Muscle of leg (tissue), 11 donors: Measurements from ENCODE around the gene UGT3A2. TPM values are rescaled to one million over a fixed set of nuclear protein-coding genes. Genes with fewer than 3 reads are reported as not detected.

Experiments used
- DNase-seq: peaks from one replicate; pipeline ENCODE4 v3.0.0; 2013
- H3K27ac ChIP-seq: one replicate; pipeline ENCODE4 v1.5.1; 2013; ENCODE audit warnings: mild to moderate bottlenecking, low read length, control low read depth
- H3K27me3 ChIP-seq: one replicate; pipeline ENCODE4 v1.6.1; 2013; ENCODE audit warnings: low read length; ENCODE audit not compliant: control insufficient read depth, insufficient read depth
- H3K36me3 ChIP-seq: one replicate; pipeline ENCODE4 v1.6.1; 2013; ENCODE audit warnings: low read length; ENCODE audit not compliant: control insufficient read depth, insufficient read depth
- H3K4me1 ChIP-seq: one replicate; pipeline ENCODE4 v1.6.1; 2013; ENCODE audit warnings: low read length; ENCODE audit not compliant: control insufficient read depth, insufficient read depth
- H3K4me3 ChIP-seq: one replicate; pipeline ENCODE4 v1.5.1; 2013; ENCODE audit warnings: low read length, control low read depth
- H3K9me3 ChIP-seq: replicated peaks from 2 replicates; pipeline ENCODE4 v1.6.1; 2013; ENCODE audit warnings: low read depth, low read length; ENCODE audit not compliant: control insufficient read depth
- WGBS: methylation state at CpG from one replicate; pipeline ENCODE4 v1.1.5; 2013; ENCODE audit warnings: missing lambda C conversion rate; ENCODE audit not compliant: insufficient coverage; 5-methylcytosine and 5-hydroxymethylcytosine counted together
- polyA plus RNA-seq, 8 donors: library from polyadenylated mRNA; unstranded; fragments of 120-200 nt; gene quantifications; one replicate each; pipeline versions ENCODE4 v1.2.1 to v1.2.3, GENCODE V29; 2013; ENCODE audit warnings: inconsistent platforms in 1 of 8, low replicate concordance in 1 of 8; ENCODE audit not compliant: insufficient read length in 8 of 8, insufficient read depth in 1 of 8
- total RNA-seq: library from RNA; stranded (reverse); fragments of 120-200 nt; gene quantifications from one replicate; pipeline ENCODE4 v1.2.4, GENCODE V29; 2013

Gene UGT3A2
- total and polyA plus RNA-seq, 9 donors = 0.33 to 0.69 (median 0.50) TPM

- Histone ChIP-seq H3K9me3 (peaks cover 1% of the 10 kb centered on the region), H3K4me3 (no peak overlapping the region), H3K4me1 (no peaks in the 10 kb centered on the region), H3K27ac (no peak overlapping the region), H3K36me3 (no peaks in the 10 kb centered on the region), H3K27me3 (peaks cover 3% of the 10 kb centered on the region)
- DNase-seq = no peak
- no CpG with 5 or more reads among the region's 3 CpGs for WGBS
Observed at GRCh38 chr5:35987776-35988175, 78.9 kb downstream of the UGT3A2 start.

Other genes with a start within 250 kb of the UGT3A2 start
- 0.22 TPM for gene IL7R, start 210.0 kb downstream of the UGT3A2 start, total RNA-seq
- 1 to 10 TPM in 7 of 8 donors, under 1 TPM in 1; 0.87 to 2.4 (median 1.7) TPM for gene IL7R, start 210.0 kb downstream of the UGT3A2 start, polyA plus RNA-seq
- not detected for gene CAPSL, start 128.3 kb downstream of the UGT3A2 start, total RNA-seq
- gene CAPSL, start 128.3 kb downstream of the UGT3A2 start, polyA plus RNA-seq = under 1 TPM in 1 of 8 donors, not detected in 7; 0.32 TPM
- gene UGT3A1, start 75.5 kb downstream of the UGT3A2 start, total RNA-seq = 10.7 TPM
- 10 to 100 TPM; 11.4 to 29.3 (median 21.8) TPM for gene UGT3A1, start 75.5 kb downstream of the UGT3A2 start, polyA plus RNA-seq
- gene LMBRD2, start 85.0 kb upstream of the UGT3A2 start, total RNA-seq = 14.6 TPM
- gene LMBRD2, start 85.0 kb upstream of the UGT3A2 start, polyA plus RNA-seq = 10 to 100 TPM in 5 of 8 donors, 1 to 10 TPM in 3; 8.1 to 13.1 (median 10.8) TPM
- gene SKP2, start 85.2 kb upstream of the UGT3A2 start, total RNA-seq = 52.5 TPM
- 10 to 100 TPM; 44.9 to 76.6 (median 54.1) TPM for gene SKP2, start 85.2 kb upstream of the UGT3A2 start, polyA plus RNA-seq
- gene NADK2, start 175.0 kb upstream of the UGT3A2 start, total RNA-seq = 39.6 TPM
- gene NADK2, start 175.0 kb upstream of the UGT3A2 start, polyA plus RNA-seq = 10 to 100 TPM; 28.9 to 42.2 (median 39.3) TPM
- 0.40 TPM for gene RANBP3L, start 235.0 kb upstream of the UGT3A2 start, total RNA-seq
- gene RANBP3L, start 235.0 kb upstream of the UGT3A2 start, polyA plus RNA-seq = under 1 TPM; 0.16 to 0.60 (median 0.40) TPM